IPS-20b (cell line): Measurements from ENCODE around the gene PCDH20.

Experiments used
- H3K27ac ChIP-seq: one replicate; pipeline ENCODE4 v1.5.1; 2013; ENCODE audit warnings: low read length
- H3K27me3 ChIP-seq: 2 replicates; pipeline ENCODE4 v1.6.1; 2013; ENCODE audit warnings: mild to moderate bottlenecking, low read length, inconsistent platforms; ENCODE audit not compliant: insufficient read depth
- H3K36me3 ChIP-seq: 2 replicates; pipeline ENCODE4 v1.6.1; 2013; ENCODE audit warnings: low read depth, mild to moderate bottlenecking, inconsistent platforms, low read length, moderate library complexity; ENCODE audit not compliant: insufficient read depth
- H3K4me1 ChIP-seq: 2 replicates; pipeline ENCODE4 v1.6.1; 2013; ENCODE audit warnings: mild to moderate bottlenecking, control low read depth, inconsistent platforms, low read length, moderate library complexity; ENCODE audit not compliant: insufficient read depth
- H3K4me3 ChIP-seq: 2 replicates; pipeline ENCODE4 v1.5.1; 2013; ENCODE audit warnings: mild to moderate bottlenecking, low read length, inconsistent platforms
- H3K9ac ChIP-seq: 2 replicates; pipeline ENCODE4 v1.6.1; 2013; ENCODE audit warnings: low read depth, mild to moderate bottlenecking, inconsistent platforms, low read length, moderate library complexity
- H3K9me3 ChIP-seq: 2 replicates; pipeline ENCODE4 v1.6.1; 2013; ENCODE audit warnings: mild to moderate bottlenecking, low read depth, low read length, inconsistent platforms; ENCODE audit not compliant: insufficient read depth

The PCDH20 gene, protein sequence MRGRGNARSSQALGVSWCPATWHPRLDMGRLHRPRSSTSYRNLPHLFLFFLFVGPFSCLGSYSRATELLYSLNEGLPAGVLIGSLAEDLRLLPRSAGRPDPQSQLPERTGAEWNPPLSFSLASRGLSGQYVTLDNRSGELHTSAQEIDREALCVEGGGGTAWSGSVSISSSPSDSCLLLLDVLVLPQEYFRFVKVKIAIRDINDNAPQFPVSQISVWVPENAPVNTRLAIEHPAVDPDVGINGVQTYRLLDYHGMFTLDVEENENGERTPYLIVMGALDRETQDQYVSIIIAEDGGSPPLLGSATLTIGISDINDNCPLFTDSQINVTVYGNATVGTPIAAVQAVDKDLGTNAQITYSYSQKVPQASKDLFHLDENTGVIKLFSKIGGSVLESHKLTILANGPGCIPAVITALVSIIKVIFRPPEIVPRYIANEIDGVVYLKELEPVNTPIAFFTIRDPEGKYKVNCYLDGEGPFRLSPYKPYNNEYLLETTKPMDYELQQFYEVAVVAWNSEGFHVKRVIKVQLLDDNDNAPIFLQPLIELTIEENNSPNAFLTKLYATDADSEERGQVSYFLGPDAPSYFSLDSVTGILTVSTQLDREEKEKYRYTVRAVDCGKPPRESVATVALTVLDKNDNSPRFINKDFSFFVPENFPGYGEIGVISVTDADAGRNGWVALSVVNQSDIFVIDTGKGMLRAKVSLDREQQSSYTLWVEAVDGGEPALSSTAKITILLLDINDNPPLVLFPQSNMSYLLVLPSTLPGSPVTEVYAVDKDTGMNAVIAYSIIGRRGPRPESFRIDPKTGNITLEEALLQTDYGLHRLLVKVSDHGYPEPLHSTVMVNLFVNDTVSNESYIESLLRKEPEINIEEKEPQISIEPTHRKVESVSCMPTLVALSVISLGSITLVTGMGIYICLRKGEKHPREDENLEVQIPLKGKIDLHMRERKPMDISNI

DNA sequence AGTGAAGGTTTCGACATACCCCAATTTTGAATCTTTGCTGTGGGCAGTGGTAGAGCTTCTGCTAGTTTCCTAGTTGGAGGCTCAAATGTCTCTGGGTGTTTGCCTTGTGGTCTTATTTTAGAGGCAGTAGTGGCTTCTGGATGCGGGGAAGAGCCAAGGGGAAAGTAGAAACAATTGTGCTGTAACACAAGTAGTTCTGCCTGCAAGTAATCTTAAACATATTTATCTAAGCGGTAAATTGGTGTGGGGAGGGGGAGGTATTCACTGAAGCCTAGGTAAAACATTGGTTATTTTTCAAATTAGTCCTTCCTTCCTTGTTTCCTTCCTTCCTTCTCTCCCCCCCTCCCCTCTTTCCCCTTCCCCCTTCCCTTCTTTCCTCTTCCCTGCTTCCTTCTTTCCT is at the start of gene PCDH20:
PCDH20 (minus strand) TSS at position 101 of the 400 bp plus-strand sequence. CDS start 691 bp downstream, outside the sequence.
- no peaks in the 10 kb centered on the region for H3K9me3 ChIP-seq
- H3K27ac ChIP-seq: no peak within 1 kb of the TSS
- no peaks in the 10 kb centered on the region for H3K36me3 ChIP-seq
- peaks cover 52% of the 10 kb centered on the region for H3K27me3 ChIP-seq
- no peaks in the 10 kb centered on the region for H3K4me1 ChIP-seq
- peak within 1 kb of the TSS; percentile 48 for H3K9ac ChIP-seq
- H3K4me3 ChIP-seq: peak within 1 kb of the TSS; percentile 95

DNA sequence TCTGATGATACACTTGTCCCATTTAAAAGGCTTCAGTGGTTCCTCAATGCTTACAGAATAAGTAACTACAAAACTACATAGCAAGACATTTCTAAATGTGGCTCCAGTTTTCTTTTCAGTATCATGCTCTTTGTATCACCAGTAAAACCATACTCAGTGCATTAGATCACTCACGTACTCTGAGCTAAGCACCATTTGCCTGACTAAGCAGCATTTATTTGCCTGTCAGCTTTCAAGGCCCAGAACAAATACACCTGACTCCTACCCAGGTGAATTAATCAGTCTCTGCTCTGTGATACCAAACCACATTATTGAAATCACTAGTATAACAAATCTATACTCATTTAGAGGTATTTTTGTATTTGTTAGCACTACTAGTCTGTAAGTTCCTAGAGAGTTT is 47.4 kb upstream of the PCDH20 start:
- H3K36me3 ChIP-seq: no peaks in the 10 kb centered on the region
- no peak overlapping the region for H3K27ac ChIP-seq
- no peak overlapping the region for H3K9ac ChIP-seq

DNA sequence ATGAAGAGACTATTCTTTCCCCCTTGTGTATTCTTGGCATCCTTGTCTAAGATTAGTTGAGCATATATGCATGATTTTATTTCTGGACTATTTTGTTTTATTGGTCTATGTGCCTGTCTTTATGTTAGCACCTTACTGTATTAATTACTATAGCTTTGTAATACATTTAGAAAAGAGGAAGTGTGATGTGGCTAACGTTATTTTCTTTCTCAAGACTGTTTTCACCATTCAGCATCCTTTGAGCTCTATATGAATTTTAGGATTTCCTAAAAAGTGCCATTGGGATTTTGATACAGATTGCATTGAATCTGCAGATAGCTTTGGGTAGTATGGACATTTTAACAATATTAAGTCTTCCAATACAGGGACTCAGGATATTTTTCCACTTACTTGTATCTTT is 37.5 kb upstream of the PCDH20 start:
- H3K9me3 ChIP-seq: no peaks in the 10 kb centered on the region
- no peaks in the 10 kb centered on the region for H3K27me3 ChIP-seq
- H3K9ac ChIP-seq: no peak overlapping the region
- H3K27ac ChIP-seq: no peak overlapping the region
- H3K4me1 ChIP-seq: no peaks in the 10 kb centered on the region
- no peaks in the 10 kb centered on the region for H3K36me3 ChIP-seq
- no peak overlapping the region for H3K4me3 ChIP-seq

More for the DNA sequence above, 47.4 kb upstream of the PCDH20 start:
- Histone ChIP-seq H3K4me1 (no peaks in the 10 kb centered on the region), H3K9me3 (no peaks in the 10 kb centered on the region), H3K27me3 (no peaks in the 10 kb centered on the region), H3K4me3 (no peak overlapping the region)

DNA sequence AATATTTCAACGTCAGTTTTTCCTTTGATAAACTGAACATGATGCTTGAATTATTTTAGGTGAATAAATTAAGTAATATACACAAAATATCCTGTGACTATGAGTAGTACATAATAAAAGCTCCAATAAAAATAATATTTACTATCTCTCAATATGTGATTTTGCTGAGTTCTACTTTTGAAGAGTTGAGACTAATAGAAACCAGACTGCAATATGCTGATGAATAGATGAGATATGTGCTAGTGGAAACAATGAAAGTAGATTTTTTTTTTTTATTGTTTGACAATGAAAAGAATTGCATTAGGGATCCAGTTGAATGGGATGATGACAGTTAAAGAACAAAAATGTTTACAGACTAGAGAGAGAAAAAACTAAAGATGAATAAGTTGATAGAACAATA is 16.4 kb upstream of the PCDH20 start:
- H3K4me3 ChIP-seq: no peak overlapping the region
- no peak overlapping the region for H3K27ac ChIP-seq

DNA sequence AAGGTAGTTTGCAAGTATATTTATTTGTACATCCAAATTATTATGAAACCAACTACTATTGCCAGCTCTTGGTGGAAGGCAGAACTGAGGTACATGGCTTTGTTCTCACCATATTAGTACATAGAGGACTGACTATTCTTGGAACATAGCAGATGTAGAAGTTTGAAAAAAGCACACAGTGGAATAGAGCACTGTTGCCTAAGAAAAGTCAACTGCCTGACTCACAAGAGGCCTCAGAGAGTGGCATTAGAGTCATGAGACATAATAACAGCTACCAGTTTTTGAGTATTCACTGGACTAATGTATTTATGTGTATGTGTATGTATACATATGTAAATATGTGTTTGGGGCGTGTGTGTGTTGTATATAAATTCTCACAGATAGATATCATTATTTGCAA is 8.3 kb upstream of the PCDH20 start:
- no peaks in the 10 kb centered on the region for H3K36me3 ChIP-seq
- H3K9ac ChIP-seq: no peak overlapping the region
- H3K9me3 ChIP-seq: no peaks in the 10 kb centered on the region
- H3K27ac ChIP-seq: no peak overlapping the region
- H3K4me3 ChIP-seq: no peak overlapping the region
- no peaks in the 10 kb centered on the region for H3K27me3 ChIP-seq
- H3K4me1 ChIP-seq: no peaks in the 10 kb centered on the region

More for the DNA sequence above, 16.4 kb upstream of the PCDH20 start:
- Histone ChIP-seq H3K9me3 (no peaks in the 10 kb centered on the region), H3K27me3 (no peaks in the 10 kb centered on the region), H3K36me3 (no peaks in the 10 kb centered on the region), H3K9ac (no peak overlapping the region), H3K4me1 (no peaks in the 10 kb centered on the region; the same call in 1 of the 2 replicates)

DNA sequence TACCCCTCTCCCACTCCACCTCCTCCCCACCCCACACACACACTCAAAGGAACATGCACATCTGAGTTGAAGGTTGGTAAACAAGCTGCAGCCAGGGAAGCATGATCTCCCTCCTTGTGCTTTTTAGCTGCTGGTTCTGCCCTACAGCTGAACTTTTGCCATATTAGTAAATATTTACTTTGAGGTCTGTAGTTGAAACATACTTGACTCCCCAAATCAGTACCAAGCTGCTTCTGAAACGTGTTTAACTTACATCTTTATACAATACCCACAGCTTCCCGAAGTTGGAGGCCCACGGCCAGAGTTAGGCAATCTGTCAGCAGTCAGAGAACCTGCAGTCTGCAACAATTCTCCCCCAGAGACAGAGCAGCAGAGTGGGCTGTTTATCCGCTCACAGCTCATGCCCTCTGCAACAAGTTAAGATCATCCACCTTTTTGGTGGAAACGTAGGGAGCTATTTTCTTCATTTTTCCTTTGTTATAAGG is 1.5 kb upstream of the PCDH20 start:
- H3K36me3 ChIP-seq: no peaks in the 10 kb centered on the region
- H3K9ac ChIP-seq: no peak overlapping the region
- no peak overlapping the region for H3K4me3 ChIP-seq
- no peak overlapping the region for H3K27ac ChIP-seq
- no peaks in the 10 kb centered on the region for H3K4me1 ChIP-seq
- peaks cover 42% of the 10 kb centered on the region for H3K27me3 ChIP-seq
- H3K9me3 ChIP-seq: no peaks in the 10 kb centered on the region

DNA sequence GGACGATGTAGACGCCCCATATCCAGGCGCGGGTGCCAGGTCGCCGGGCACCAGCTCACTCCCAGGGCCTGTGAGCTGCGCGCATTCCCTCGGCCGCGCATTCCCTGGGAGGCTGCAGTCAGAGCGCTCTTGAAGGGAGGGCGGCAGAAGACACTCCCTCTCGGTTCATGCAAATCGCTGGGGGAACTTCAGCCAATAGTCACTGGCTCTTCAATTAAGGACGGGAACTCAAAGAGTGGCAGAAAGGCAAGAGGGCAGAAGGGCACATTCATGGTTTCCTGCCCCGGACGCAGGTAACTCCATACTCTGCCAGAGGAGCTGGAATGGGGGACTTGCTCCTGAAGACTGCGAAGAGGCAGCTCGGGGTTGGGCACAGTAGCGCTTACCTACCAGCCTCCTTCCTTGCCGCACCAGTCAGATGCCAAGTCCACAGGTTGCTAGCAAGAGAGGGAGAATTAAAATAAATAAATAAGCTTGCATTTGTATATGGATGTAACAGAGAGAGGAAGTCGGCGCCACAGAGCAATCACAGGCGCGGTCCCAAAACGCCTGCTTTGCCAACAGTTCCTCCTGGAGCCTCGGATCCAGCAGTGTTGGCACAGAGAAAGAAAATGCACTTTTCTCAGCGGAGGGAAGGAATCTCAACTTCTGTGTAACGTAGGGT is 459 bp downstream of the PCDH20 start:
- Histone ChIP-seq H3K36me3 (no peaks in the 10 kb centered on the region), H3K4me3 (peak overlapping the region; percentile 95), H3K9ac (peak overlapping the region; percentile 48), H3K4me1 (no peaks in the 10 kb centered on the region), H3K9me3 (no peaks in the 10 kb centered on the region), H3K27ac (no peak overlapping the region), H3K27me3 (peaks cover 52% of the 10 kb centered on the region)

DNA sequence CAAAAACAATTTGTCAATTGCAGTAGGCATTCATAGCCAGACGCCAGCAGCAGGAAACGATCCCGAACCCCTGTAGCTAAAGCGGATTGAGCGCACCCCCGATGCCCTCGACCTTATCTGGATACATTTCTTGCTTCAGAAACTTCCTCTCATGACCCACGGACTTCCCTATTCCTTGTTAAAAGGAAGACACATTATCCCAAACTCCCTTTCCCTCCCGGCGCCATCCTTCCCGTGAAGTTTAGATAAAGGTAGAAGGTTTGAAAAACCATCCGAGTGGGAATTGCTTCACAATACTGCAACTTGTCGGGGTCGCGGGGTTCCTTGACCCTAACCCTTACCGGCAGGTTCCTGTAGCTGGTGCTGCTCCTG is 977 bp downstream of the PCDH20 start:
- no peaks in the 10 kb centered on the region for H3K4me1 ChIP-seq
- peak overlapping the region; percentile 95 for H3K4me3 ChIP-seq
- peaks cover 52% of the 10 kb centered on the region for H3K27me3 ChIP-seq
- H3K27ac ChIP-seq: no peak overlapping the region
- no peaks in the 10 kb centered on the region for H3K9me3 ChIP-seq
- no peaks in the 10 kb centered on the region for H3K36me3 ChIP-seq
- peak overlapping the region; percentile 48; the same call in 1 of the 2 replicates for H3K9ac ChIP-seq

DNA sequence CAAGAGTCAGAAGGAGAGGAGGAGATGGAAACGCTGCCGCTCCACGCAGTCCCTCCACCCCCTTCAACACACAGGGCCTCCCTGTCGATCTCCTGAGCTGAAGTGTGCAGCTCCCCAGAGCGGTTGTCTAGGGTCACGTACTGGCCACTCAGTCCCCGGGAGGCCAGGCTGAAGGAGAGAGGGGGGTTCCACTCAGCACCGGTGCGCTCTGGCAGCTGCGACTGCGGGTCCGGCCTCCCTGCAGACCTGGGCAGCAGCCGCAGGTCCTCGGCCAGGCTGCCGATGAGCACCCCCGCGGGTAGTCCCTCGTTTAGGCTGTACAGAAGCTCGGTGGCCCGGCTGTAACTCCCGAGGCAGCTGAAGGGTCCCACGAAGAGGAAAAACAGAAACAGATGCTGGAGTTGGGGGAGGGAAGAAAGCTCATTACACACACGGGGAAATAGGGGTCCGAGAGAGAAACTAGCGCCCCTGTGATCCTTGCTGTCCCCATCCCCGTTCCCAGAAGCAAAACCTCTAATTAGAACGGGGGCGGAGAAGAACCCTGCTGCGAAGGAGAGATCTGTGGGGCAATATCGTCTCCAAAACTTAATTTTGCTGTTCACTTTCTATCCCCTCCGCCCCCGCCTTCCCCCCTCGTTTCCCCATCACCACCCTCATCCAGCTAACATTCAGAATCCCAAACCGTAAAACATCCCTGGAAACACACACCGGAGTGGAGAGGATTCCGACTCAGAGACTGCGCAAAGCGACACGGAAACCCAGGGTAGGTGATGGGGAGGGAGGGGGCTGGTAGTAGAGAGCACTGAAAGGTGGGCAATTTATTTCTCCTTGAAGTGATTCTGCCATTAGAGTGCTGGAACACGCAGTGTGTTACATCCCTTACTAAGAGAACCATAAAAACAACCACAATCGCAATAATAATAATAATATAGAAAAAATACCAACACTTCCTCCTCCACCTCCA is 1.8 kb downstream of the PCDH20 start:
- no peaks in the 10 kb centered on the region for H3K36me3 ChIP-seq
- peak overlapping the region; percentile 95 for H3K4me3 ChIP-seq
- H3K9me3 ChIP-seq: no peaks in the 10 kb centered on the region
- peaks cover 52% of the 10 kb centered on the region for H3K27me3 ChIP-seq
- H3K4me1 ChIP-seq: no peaks in the 10 kb centered on the region
- no peak overlapping the region for H3K27ac ChIP-seq
- H3K9ac ChIP-seq: no peak overlapping the region

DNA sequence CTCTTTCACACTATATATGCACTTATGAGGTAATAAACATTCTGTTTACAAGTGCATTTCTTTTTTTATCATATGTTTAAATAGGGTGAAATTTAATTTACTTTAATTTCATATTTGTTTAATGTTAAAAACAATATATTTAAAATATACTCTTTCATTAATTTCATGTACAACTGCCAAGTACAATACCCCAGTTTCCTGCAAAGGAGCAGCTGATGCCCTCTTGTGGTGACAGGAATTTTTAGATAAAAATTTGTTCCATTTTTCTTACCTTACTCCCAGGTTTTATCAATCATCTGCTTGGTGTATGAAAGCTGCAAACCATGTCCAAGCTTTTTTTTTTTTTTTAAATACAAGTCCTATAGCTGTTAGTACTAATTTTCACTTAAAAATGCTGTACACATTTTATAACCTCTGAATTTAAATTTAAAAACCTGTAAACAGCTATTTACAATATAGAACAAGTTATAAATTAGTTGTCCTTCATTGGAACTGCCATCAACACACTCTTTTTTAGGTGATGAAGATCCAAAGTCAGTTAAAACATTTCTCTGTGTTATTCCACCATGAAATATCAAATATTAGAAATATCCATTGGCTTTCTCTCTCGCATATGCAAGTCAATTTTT is 4.9 kb downstream of the PCDH20 start:
- Histone ChIP-seq H3K9ac (no peak overlapping the region), H3K27me3 (peaks cover 44% of the 10 kb centered on the region), H3K9me3 (no peaks in the 10 kb centered on the region), H3K4me3 (no peak overlapping the region), H3K27ac (no peak overlapping the region), H3K36me3 (no peaks in the 10 kb centered on the region), H3K4me1 (no peaks in the 10 kb centered on the region)
